Neuronal stem cell (in vitro differentiated cells): Measurements from ENCODE around the gene STT3B.
"Not testable (repeated sequence)": the region's sequence is repeated elsewhere in the genome, so short reads cannot be mapped to it uniquely, and the experiment has no call there.

Experiments used
- DNase-seq: peaks from one replicate; pipeline ENCODE4 v3.0.0-alpha.2; 2013; ENCODE audit warnings: low spot score
- H2AFZ ChIP-seq: one replicate; pipeline ENCODE4 v1.6.1; 2013; ENCODE audit warnings: mild to moderate bottlenecking, low read length, inconsistent platforms
- H2AK5ac ChIP-seq: 2 replicates; pipeline ENCODE4 v1.6.1; 2013; ENCODE audit warnings: low read depth, mild to moderate bottlenecking, inconsistent platforms, low read length, moderate library complexity, mixed read lengths
- H2BK120ac ChIP-seq: 2 replicates; pipeline ENCODE4 v1.6.1; 2013; ENCODE audit warnings: low read depth, mild to moderate bottlenecking, inconsistent platforms, low read length, moderate library complexity, mixed read lengths
- H2BK12ac ChIP-seq: one replicate; pipeline ENCODE4 v1.6.1; 2013; ENCODE audit warnings: low read length, inconsistent platforms
- H2BK15ac ChIP-seq: 2 replicates; pipeline ENCODE4 v1.6.1; 2013; ENCODE audit warnings: mild to moderate bottlenecking, low read length, inconsistent platforms, mixed read lengths
- H2BK5ac ChIP-seq: one replicate; pipeline ENCODE4 v1.6.1; 2013; ENCODE audit warnings: inconsistent platforms, mild to moderate bottlenecking, low read length, moderate library complexity
- H3K14ac ChIP-seq: one replicate; pipeline ENCODE4 v1.6.1; 2013; ENCODE audit warnings: low read length, inconsistent platforms
- H3K18ac ChIP-seq: 2 replicates; pipeline ENCODE4 v1.6.1; 2013; ENCODE audit warnings: low read length, inconsistent platforms
- H3K23ac ChIP-seq: 2 replicates; pipeline ENCODE4 v1.6.1; 2013; ENCODE audit warnings: low read depth, mild to moderate bottlenecking, mixed read lengths, low read length, inconsistent platforms; ENCODE audit not compliant: poor library complexity
- H3K27ac ChIP-seq: replicated peaks from 3 replicates; pipeline ENCODE4 v1.5.1; 2013; ENCODE audit warnings: low read length, inconsistent platforms
- H3K27me3 ChIP-seq, 3 experiments: 2 replicates each; pipeline ENCODE4 v1.6.1; 2013; ENCODE audit warnings: low read length in 3 of 3, mild to moderate bottlenecking in 2 of 3, inconsistent platforms in 1 of 3, low read depth in 1 of 3, mixed read lengths in 1 of 3, moderate library complexity in 1 of 3; ENCODE audit not compliant: control insufficient read depth in 3 of 3, insufficient read depth in 3 of 3
- H3K36me3 ChIP-seq, 2 donors: replicated peaks in 1 of 2; 2 replicates each; pipeline ENCODE4 v1.6.1; 2013; ENCODE audit warnings: low read length in 2 of 2; ENCODE audit not compliant: control insufficient read depth in 2 of 2, insufficient read depth in 2 of 2
- H3K4ac ChIP-seq: 2 replicates; pipeline ENCODE4 v1.6.1; 2013; ENCODE audit warnings: inconsistent platforms, mild to moderate bottlenecking, low read length, moderate library complexity
- H3K4me1 ChIP-seq, 2 donors: 1 replicate in 1 of 2; 2 replicates in 1 of 2; pipeline ENCODE4 v1.6.1; 2013; ENCODE audit warnings: low read length in 2 of 2, low read depth in 1 of 2; ENCODE audit not compliant: control insufficient read depth in 2 of 2, insufficient read depth in 1 of 2
- H3K4me2 ChIP-seq: one replicate; pipeline ENCODE4 v1.6.1; 2013; ENCODE audit warnings: mild to moderate bottlenecking, low read length, inconsistent platforms; ENCODE audit not compliant: insufficient read depth, poor library complexity, severe bottlenecking
- H3K4me3 ChIP-seq, 2 donors: 2 replicates each; pipeline ENCODE4 v1.5.1; 2013; ENCODE audit warnings: low read length in 2 of 2, mild to moderate bottlenecking in 2 of 2, inconsistent platforms in 1 of 2, moderate library complexity in 1 of 2
- H3K79me1 ChIP-seq: one replicate; pipeline ENCODE4 v1.6.1; 2013; ENCODE audit warnings: low read depth, mild to moderate bottlenecking, inconsistent platforms, low read length, moderate library complexity
- H3K9ac ChIP-seq: one replicate; pipeline ENCODE4 v1.6.1; 2013; ENCODE audit warnings: mild to moderate bottlenecking, low read depth, low read length, inconsistent platforms; ENCODE audit not compliant: poor library complexity
- H3K9me3 ChIP-seq, 2 donors: replicated peaks in 1 of 2; 2 replicates each; pipeline versions ENCODE3 to v1.6.1; 2013; ENCODE audit warnings: low read length in 2 of 2, mild to moderate bottlenecking in 2 of 2, inconsistent platforms in 1 of 2, low read depth in 1 of 2, mixed read lengths in 1 of 2, moderate library complexity in 1 of 2; ENCODE audit not compliant: control insufficient read depth in 2 of 2, insufficient read depth in 1 of 2
- H4K8ac ChIP-seq: one replicate; pipeline ENCODE4 v1.6.1; 2013; ENCODE audit warnings: low read depth, mild to moderate bottlenecking, inconsistent platforms, low read length, moderate library complexity
- H4K91ac ChIP-seq: one replicate; pipeline ENCODE4 v1.6.1; 2013; ENCODE audit warnings: low read length, low read depth, mild to moderate bottlenecking, inconsistent platforms; ENCODE audit not compliant: poor library complexity
- WGBS, 2 donors: extraction: QIAGEN DNeasy Blood & Tissue Kit; methylation state at CpG; one replicate each; pipeline ENCODE4 v1.1.7; 2013; ENCODE audit warnings: missing lambda C conversion rate in 2 of 2, mixed read lengths in 1 of 2; ENCODE audit not compliant: insufficient read length in 2 of 2, insufficient replicate concordance in 1 of 2; ENCODE audit errors: extremely low coverage in 2 of 2; 5-methylcytosine and 5-hydroxymethylcytosine counted together

Gene STT3B

GRCh38 chr3:31503456-31503855, 29.3 kb upstream of the STT3B start:
- no peak overlapping the region for H4K8ac ChIP-seq
- H3K9me3 ChIP-seq: peaks cover 0 to 1% of the 10 kb centered on the region in 2 donors
- H2AFZ ChIP-seq: no peak overlapping the region
- H3K4me2 ChIP-seq: no peak overlapping the region
- H3K4ac ChIP-seq: no peak overlapping the region
- H3K79me1 ChIP-seq: no peaks in the 10 kb centered on the region
- no peak overlapping the region for H2AK5ac ChIP-seq
- H2BK120ac ChIP-seq: no peak overlapping the region
- 100% methylated on average over 1 of the region's 4 CpGs; no CpG with 5 or more reads in 1 of the 2 donors for WGBS, 2 donors
- H3K14ac ChIP-seq: no peak overlapping the region
- no peak for DNase-seq
- no peaks in the 10 kb centered on the region for H3K27me3 ChIP-seq
- H3K4me3 ChIP-seq: no peak overlapping the region
- no peak overlapping the region for H2BK5ac ChIP-seq
- H2BK12ac ChIP-seq: no peak overlapping the region
- H3K36me3 ChIP-seq: no peaks in the 10 kb centered on the region
- peaks cover 3 to 6% of the 10 kb centered on the region in 2 donors for H3K4me1 ChIP-seq
- H2BK15ac ChIP-seq: no peak overlapping the region
- no peak overlapping the region for H3K9ac ChIP-seq
- no peak overlapping the region for H3K18ac ChIP-seq
- H4K91ac ChIP-seq: no peak overlapping the region
- no peak overlapping the region for H3K23ac ChIP-seq
- no peak overlapping the region for H3K27ac ChIP-seq

- Histone ChIP-seq H2AFZ (no peak overlapping the region), H2AK5ac (no peak overlapping the region), H3K9me3 (no peaks in the 10 kb centered on the region), H3K18ac (no peak overlapping the region), H3K36me3 (no peaks in the 10 kb centered on the region), H3K4ac (no peak overlapping the region), H4K91ac (no peak overlapping the region), H3K4me3 (no peak overlapping the region), H3K14ac (no peak overlapping the region), H2BK5ac (no peak overlapping the region), H3K27ac (no peak overlapping the region), H2BK15ac (no peak overlapping the region), H3K23ac (no peak overlapping the region), H3K79me1 (no peaks in the 10 kb centered on the region), H3K4me1 (peaks cover 3 to 6% of the 10 kb centered on the region in 2 donors), H2BK12ac (no peak overlapping the region), H3K4me2 (no peak overlapping the region), H4K8ac (no peak overlapping the region), H3K27me3 (no peaks in the 10 kb centered on the region), H3K9ac (no peak overlapping the region), H2BK120ac (no peak overlapping the region)
- no CpG with 5 or more reads among the region's 3 CpGs for WGBS, 2 donors
- DNase-seq: no peak
These were observed 28.5 kb upstream of the STT3B start for GRCh38 chr3:31504230-31504629.

GRCh38 chr3:31505371-31506048, 27.2 kb upstream of the STT3B start:
- WGBS, 2 donors: no CpG with 5 or more reads among the region's 5 CpGs
- no peak overlapping the region for H4K8ac ChIP-seq
- H3K27ac ChIP-seq: no peak overlapping the region
- no peaks in the 10 kb centered on the region for H3K27me3 ChIP-seq
- H3K23ac ChIP-seq: no peak overlapping the region
- no peaks in the 10 kb centered on the region for H3K9me3 ChIP-seq
- peaks cover 3 to 6% of the 10 kb centered on the region in 2 donors for H3K4me1 ChIP-seq
- no peak overlapping the region for H3K4ac ChIP-seq
- H3K36me3 ChIP-seq: no peaks in the 10 kb centered on the region
- H2BK120ac ChIP-seq: no peak overlapping the region
- H2BK5ac ChIP-seq: no peak overlapping the region
- H3K18ac ChIP-seq: no peak overlapping the region
- H2BK15ac ChIP-seq: no peak overlapping the region
- H4K91ac ChIP-seq: no peak overlapping the region
- peak overlapping the region; percentile 89 for H2AFZ ChIP-seq
- H3K79me1 ChIP-seq: no peaks in the 10 kb centered on the region
- no peak overlapping the region for H2BK12ac ChIP-seq
- peak overlapping the region in 1 of 2 donors; percentile 16 for H3K4me3 ChIP-seq
- no peak for DNase-seq
- H3K4me2 ChIP-seq: no peak overlapping the region
- H3K9ac ChIP-seq: no peak overlapping the region
- H2AK5ac ChIP-seq: no peak overlapping the region
- H3K14ac ChIP-seq: no peak overlapping the region

GRCh38 chr3:31506515-31506914, 26.2 kb upstream of the STT3B start:
- not testable (repeated sequence) for H2BK5ac ChIP-seq, H2AFZ ChIP-seq, H3K9ac ChIP-seq, H3K36me3 ChIP-seq, H3K9me3 ChIP-seq, H3K18ac ChIP-seq, H3K23ac ChIP-seq, H4K8ac ChIP-seq, H3K4me3 ChIP-seq, H2AK5ac ChIP-seq, H3K27ac ChIP-seq, H2BK12ac ChIP-seq, H2BK15ac ChIP-seq, H3K27me3 ChIP-seq, H3K4me1 ChIP-seq, H3K4me2 ChIP-seq, H3K79me1 ChIP-seq, H3K14ac ChIP-seq, H3K4ac ChIP-seq, DNase-seq, H4K91ac ChIP-seq, H2BK120ac ChIP-seq
- WGBS, 2 donors: no CpG with 5 or more reads among the region's 7 CpGs
